HL-60/S4 treated with retinoic acid at 250 ng/mL for 4 days and 3 days (cell line): Measurements from ENCODE around the gene PTPN18.
"Not testable (repeated sequence)": the region's sequence is repeated elsewhere in the genome, so short reads cannot be mapped to it uniquely, and the experiment has no call there.

Source experiments
- in situ Hi-C: fragments of 300-500 bp; cut with MboI; formaldehyde crosslinking; loops from 2 replicates; pipeline ENCODE4 v1.7.0; 2022; ENCODE audit warnings: low sequenced_read_pairs

Gene PTPN18

DNA sequence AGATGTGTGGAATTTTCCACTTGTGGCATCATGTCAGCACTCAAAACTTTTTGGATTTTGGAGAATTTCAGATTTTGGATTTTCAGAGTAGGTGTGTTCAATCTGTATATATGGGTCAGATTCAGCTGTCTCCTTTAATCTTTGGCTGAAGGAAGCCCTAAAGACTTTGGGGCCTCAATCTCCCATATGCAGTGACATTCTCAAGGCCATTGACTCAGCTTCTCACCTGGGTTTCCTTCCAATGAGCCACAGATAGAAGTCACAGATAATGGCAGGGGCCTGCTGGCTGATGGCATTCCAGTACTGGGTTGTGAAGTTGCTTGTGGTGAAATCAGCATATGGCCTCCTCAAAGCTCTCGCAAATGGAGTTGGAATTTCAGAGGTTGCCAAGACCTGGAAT lies 63.0 kb downstream of the PTPN18 start:
- in situ Hi-C loops: not testable (repeated sequence)
